HG02885 (cell line): ENCODE measurements around the gene SH3PXD2A.

Experiments used
- ATAC-seq: cut with Tn5 transposase; IDR thresholded peaks from one replicate; pipeline ENCODE4 v1.9.1; 2021; ENCODE audit warnings: mild to moderate bottlenecking; ENCODE audit not compliant: unreplicated experiment, poor library complexity

Gene SH3PXD2A

GRCh38 chr10:103581499-103581898 lies 273.9 kb downstream of the SH3PXD2A start:
- no peak for ATAC-seq

GRCh38 chr10:103580430-103580829 lies 274.9 kb downstream of the SH3PXD2A start:
- ATAC-seq = no peak

GRCh38 chr10:103580011-103580410 lies 275.4 kb downstream of the SH3PXD2A start:
- ATAC-seq = no peak

DNA sequence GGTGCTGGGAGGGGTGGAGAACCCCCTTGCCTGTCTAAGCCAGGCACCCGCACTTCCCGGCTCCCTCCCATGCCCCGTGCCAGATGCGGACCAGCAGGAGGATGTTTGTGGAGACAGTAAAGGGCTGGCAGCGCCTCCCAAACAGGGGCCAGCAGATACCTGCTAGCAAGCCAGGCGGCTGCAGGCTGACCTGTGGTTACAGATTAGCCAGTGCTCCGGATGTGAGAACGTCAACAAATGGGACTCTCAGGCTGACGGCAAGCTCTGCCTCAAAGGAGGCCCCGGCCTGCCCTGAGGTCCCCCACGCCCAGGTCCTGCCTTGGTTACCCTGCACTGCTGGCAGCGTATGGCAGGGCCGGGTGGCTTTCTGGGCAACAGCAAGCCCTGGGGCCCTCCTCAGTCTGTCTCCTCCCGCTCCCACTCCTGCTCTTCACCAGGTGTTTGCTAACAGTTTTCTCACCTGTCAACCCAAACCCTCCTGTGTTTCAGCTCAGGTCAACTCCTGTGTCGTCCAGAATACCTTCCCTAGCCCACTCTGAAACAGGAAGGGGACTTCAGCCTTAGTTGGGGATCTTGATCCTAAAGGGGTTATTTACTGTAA lies 276.5 kb downstream of the SH3PXD2A start:
- ATAC-seq = no peak

- no peak for ATAC-seq
These were observed 278.5 kb downstream of the SH3PXD2A start for GRCh38 chr10:103576862-103577261.

- no peak for ATAC-seq
These were observed 279.3 kb downstream of the SH3PXD2A start for GRCh38 chr10:103576076-103576471.

- ATAC-seq = no peak
These were observed 279.8 kb downstream of the SH3PXD2A start for GRCh38 chr10:103575416-103576075.

DNA sequence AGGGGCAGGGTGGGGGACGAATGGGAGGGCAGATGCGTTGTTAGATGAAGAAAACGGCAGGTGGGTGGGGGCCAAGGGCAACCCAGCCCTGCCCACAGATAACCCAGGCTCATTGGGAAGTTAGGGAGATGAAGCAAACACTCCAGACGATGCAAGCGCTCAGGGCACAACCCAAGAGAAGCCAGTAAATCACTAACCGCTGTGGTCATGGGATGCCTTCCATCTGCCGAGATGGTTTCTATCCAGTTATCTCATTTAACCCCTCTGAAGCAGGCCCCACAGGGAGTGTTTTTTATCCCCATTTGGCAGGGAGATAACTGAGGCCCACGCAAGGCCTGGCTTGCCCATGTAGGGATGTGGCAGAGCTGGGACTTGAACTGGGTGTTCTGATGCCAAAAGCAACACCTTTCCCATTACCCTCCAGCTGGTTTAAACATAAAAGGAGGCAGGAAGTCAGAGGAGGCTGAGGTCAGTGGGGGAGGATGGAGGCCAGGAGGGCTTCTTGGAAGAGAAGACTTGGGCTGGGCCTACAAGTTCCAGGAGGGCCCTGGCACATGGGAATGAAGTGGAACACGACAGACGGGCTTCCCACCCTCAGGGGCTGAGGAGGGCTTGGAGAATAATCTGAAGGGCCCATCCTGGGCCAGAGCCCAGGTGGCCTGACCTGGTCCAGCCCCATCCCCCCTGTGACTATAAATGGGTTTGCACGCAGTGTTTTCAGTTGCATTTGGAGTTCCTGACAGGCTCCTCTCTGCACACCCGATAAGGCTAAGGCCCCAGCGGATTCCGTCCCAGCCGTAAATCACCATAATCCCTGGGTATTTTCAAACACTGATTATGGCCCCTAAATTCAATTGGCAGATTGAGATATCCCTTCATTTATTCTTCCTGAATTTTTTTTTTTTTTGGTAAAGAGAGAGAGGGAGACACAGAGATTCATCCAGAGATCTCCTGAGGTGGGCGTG lies 281.0 kb downstream of the SH3PXD2A start:
- no peak for ATAC-seq

DNA sequence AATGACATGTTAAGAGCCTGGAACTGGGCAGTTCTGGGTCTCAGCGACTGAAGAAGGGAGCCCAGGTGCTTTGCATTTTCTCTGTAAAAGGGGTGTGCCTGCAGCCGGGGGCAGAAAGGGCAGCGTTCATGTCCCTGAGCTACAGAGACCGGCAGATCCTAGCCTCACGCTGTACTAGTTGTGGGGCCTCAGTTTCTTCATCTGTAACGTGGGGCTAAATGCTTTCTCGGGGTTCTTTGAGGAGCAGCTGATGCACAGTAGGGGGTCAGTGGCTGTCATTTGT lies 282.2 kb downstream of the SH3PXD2A start:
- no peak for ATAC-seq

DNA sequence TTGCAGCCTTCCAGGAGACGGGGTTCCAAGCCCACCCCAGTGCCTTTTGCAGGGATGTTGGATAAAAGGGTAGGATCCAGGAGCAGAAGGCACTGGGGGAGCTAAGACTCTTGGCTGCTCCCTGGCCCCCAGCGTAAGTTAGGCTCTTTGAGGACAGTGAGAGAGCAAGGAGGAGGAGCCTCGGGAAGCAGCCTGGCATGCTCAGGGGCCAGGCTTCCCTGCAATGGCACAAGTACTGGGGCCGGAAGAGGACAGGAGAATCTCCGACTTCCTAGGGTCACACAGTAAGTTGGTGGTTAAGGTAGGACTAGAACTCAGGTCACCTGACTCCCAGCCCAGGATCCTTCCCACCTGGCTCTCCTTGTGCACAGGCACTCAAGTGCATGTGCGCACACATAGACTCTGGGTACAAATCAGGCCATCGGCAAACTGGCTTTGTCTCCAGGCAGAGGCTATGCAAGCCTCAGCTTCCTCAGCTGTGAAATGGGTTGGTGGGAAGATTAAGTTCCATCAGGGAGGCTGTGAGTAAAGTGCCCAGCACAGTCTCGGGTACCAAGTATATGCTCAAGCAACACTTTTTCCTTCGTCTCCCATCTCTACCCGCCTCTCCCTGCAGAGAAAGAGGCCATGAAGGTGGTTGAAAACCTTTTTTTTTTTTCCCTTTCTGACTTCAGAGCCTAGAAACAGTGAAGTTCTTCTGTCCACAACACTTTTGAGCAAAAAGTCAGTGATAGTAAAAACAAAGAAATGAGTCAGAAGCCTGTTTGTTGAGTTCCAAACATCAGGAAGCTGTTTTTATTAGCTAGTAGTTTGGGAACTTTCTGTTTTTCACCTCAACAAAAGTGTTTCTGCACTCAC lies 282.8 kb downstream of the SH3PXD2A start:
- no peak for ATAC-seq

DNA sequence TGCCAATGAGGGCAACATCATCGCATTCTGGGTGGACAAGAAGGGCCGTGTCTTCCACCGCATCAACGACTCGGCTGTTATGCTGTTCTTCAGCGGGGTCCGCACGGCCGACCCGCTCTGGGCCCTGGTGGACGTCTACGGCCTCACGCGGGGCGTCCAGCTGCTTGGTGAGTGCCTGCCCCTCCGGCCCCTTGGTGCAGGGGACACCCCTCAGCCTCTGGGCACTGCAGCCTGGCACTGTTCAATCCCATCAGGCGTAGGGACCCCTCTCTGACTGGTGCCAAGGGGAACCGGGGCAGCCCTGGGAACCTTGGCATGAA lies 283.8 kb downstream of the SH3PXD2A start:
- no peak for ATAC-seq

- no peak for ATAC-seq
These were observed 284.3 kb downstream of the SH3PXD2A start for GRCh38 chr10:103570844-103571655.

DNA sequence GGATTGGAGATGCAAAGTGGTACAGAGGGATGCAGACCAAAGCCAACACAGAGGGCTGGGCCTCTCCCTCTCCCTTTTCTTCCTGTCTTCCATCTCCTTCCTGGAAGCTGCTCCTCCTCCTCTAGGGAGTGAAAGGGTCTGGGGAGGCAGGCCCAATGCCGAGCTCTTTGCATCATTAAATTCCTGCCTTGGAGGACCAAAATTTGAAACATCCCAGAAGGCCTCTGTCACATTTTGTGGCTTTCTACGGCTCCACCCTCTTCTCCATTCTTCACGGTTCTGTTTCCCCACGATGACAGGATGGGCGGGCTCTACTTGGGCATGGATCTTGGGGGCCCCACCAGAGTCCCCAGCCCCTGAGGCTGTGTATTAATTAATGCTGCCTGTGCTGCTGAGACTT lies 285.5 kb downstream of the SH3PXD2A start:
- ATAC-seq = no peak

GRCh38 chr10:103568505-103568904 lies 286.9 kb downstream of the SH3PXD2A start:
- ATAC-seq = no peak

DNA sequence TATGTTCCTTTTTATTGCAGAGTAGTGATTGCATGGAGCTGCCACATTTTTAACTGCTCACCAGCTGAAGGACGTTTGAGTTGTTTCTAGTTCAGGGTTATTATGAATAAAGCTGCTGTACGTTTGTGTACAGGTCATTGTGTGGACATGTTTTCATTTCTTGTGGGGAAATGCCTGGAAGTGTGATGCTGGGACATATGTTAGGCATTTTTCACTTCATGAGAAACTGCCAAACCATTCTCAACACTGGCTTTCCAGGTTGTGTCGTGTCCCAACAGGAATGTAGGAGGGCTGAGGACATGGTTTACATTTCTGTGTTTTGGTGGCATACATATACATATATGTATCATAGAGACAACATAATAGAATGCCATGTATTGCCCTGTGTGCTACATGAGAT lies 288.8 kb downstream of the SH3PXD2A start:
- ATAC-seq = no peak

- ATAC-seq = no peak
These were observed 290.4 kb downstream of the SH3PXD2A start for GRCh38 chr10:103564776-103565520.

DNA sequence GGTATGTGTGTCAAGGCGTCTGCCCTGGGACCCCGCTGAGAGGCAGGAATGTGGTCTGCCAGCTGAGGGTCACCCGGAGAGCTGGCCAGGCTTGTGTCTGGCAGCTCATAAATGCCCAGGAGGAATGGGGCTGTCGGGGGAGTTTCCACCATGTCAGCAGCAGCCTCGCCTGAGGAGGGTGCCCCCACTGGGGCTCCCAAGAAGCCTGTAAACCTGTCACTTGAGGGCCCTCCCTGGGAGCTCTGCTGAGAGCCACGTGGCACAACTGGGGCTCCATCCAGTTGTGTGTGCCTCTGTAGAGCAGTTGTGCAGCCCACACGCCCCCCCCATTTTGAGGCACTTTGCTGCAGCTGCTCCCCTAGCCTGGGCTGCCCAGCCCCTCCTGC lies 291.3 kb downstream of the SH3PXD2A start:
- ATAC-seq = no peak

DNA sequence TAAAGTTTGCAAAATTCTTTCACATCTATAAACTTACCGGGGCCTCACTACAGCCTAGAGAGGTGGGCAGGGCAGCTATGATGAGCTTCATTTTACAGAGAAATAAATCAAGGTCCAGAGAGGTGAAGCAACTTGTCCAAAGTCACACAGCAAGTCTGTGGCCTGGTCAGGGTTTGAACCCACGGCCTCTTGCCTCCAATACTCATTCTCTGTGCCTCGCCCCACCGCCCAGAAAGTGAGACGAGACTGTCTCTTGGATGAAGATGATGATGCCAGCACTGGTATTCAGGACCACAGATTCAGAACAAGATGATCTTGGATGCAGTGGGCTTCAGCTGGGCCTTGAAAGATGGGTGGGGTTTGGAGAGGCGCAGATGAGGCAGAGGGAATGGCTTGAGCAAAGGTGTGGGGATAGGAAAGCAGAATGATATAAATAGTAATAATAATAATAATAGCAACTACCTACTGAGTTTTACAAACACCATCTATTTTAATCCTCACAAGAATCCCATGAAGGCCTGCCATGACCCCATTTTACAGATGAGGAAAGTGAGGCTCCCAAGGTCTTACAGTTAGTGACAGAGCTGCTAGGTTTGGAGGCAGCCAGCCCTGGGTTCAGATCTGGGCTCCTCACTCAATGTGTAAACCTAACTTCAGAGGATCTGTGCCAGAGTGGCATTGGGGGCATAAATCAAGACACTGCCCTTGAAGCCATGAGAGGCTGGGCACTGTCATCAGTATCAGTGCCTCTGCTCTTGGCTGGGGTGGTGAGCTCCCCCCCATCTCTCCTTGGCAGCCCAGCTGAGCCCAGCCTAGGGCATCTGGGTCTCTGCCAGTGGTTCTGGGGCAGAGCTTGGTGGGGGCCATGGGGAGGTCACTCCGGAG lies 291.9 kb downstream of the SH3PXD2A start:
- ATAC-seq = no peak
